Activated T-helper 17 cell treated with anti-CD3 and anti-CD28 coated beads, Interleukin-2, amount 50 U/mL, for 72 hours (primary cell): ENCODE data around the gene COL27A1. TPM values are rescaled to one million over a fixed set of nuclear protein-coding genes. Genes with fewer than 3 reads are reported as not detected.

Experiments used
- ATAC-seq: fragments of 150-1000 bp; cut with Tn5 transposase; replicated peaks from 2 replicates; pipeline ENCODE4 v1.10.0; 2021; ENCODE audit warnings: mild to moderate bottlenecking, moderate library complexity
- H3K27ac Mint-ChIP-seq: one replicate; pipeline ENCODE4 v1.8.0; 2022; ENCODE audit warnings: mixed read lengths
- H3K27me3 Mint-ChIP-seq: one replicate; pipeline ENCODE4 v1.8.0; 2022; ENCODE audit warnings: mixed read lengths
- H3K36me3 Mint-ChIP-seq: one replicate; pipeline ENCODE4 v1.8.0; 2022; ENCODE audit warnings: low read depth, mild to moderate bottlenecking, mixed read lengths
- H3K4me1 Mint-ChIP-seq: one replicate; pipeline ENCODE4 v1.8.0; 2022; ENCODE audit warnings: mixed read lengths
- H3K4me3 Mint-ChIP-seq: one replicate; pipeline ENCODE4 v1.8.0; 2022; ENCODE audit warnings: mild to moderate bottlenecking, mixed read lengths
- H3K9me3 Mint-ChIP-seq: one replicate; pipeline ENCODE4 v1.8.0; 2022; ENCODE audit warnings: mixed read lengths
- total RNA-seq, 2 donors: library from RNA; stranded (reverse); gene quantifications; one replicate each; pipeline ENCODE4 v1.2.3, GENCODE V29; 2022

The COL27A1 gene
- total RNA-seq, 2 donors from 2014 or later = 7.8 to 12.0 TPM

DNA sequence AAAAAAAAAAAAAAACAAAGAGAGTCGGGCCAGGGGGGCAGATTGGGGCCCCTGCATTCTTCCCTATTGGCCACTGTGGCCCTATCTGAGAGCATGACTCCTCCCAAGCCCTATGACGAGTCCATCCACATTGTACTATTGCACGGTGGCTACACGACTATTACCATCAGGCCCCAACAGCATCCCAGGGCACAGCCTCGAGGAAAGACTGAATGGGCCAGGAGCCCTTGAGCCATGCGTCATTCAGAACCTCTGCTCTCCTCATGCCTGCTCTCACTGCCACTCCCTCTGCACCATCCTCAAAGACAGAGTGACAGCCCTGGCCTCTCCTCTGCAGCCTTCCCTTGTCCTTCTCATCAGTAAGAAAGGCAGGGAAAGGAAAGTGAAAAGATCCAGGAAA is 147.4 kb downstream of the COL27A1 start:
- no peaks in the 10 kb centered on the region for H3K36me3 Mint-ChIP-seq
- no peaks in the 10 kb centered on the region for H3K27me3 Mint-ChIP-seq
- no peak for ATAC-seq
- no peak overlapping the region for H3K4me3 Mint-ChIP-seq
- no peaks in the 10 kb centered on the region for H3K4me1 Mint-ChIP-seq
- no peak overlapping the region for H3K27ac Mint-ChIP-seq
- no peaks in the 10 kb centered on the region for H3K9me3 Mint-ChIP-seq

DNA sequence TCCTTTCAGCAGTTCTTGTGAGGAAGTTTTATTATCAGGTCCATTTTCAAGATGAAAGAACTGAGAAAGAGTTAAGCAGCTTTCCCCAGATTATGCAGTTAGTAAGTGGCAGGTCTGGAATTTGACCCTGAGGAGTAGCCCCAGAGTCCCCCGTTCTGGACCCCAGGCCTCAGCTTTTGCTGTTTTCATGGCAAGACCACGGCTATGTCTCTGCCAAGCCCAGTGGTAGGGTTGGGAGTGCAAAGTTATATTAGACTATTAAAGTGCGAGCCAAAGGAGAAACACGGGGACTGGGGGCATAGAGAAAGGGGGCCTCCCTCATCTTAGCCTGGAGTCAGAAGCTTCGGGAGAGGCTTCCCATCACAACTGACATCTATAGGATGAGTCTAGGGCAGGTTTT is 148.2 kb downstream of the COL27A1 start:
- Mint-ChIP-seq H3K4me3 (no peak overlapping the region), H3K36me3 (no peaks in the 10 kb centered on the region), H3K4me1 (no peaks in the 10 kb centered on the region), H3K9me3 (no peaks in the 10 kb centered on the region), H3K27ac (no peak overlapping the region), H3K27me3 (no peaks in the 10 kb centered on the region)
- ATAC-seq = no peak

DNA sequence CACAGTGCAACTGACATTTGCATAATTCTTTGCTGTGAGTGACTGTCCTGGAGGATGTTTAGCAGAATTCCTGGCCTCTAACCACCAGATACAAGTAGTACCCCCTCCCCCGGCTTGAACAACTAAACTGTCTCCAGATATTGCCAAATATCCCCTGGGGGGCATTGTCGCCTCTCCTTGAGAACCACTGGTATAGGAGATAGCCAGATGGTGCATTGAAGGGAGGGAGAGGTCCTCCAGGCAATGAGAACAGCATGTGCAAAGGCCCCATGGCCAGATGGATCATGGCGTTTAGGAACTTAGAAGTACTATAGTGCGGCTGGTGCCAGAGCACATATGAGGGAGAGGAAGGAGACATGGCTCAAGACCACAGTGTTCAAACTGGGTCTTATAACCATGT is 148.6 kb downstream of the COL27A1 start:
- Mint-ChIP-seq H3K27me3 (no peaks in the 10 kb centered on the region), H3K36me3 (no peaks in the 10 kb centered on the region), H3K4me3 (no peak overlapping the region), H3K27ac (no peak overlapping the region), H3K9me3 (no peaks in the 10 kb centered on the region), H3K4me1 (no peaks in the 10 kb centered on the region)
- no peak for ATAC-seq

DNA sequence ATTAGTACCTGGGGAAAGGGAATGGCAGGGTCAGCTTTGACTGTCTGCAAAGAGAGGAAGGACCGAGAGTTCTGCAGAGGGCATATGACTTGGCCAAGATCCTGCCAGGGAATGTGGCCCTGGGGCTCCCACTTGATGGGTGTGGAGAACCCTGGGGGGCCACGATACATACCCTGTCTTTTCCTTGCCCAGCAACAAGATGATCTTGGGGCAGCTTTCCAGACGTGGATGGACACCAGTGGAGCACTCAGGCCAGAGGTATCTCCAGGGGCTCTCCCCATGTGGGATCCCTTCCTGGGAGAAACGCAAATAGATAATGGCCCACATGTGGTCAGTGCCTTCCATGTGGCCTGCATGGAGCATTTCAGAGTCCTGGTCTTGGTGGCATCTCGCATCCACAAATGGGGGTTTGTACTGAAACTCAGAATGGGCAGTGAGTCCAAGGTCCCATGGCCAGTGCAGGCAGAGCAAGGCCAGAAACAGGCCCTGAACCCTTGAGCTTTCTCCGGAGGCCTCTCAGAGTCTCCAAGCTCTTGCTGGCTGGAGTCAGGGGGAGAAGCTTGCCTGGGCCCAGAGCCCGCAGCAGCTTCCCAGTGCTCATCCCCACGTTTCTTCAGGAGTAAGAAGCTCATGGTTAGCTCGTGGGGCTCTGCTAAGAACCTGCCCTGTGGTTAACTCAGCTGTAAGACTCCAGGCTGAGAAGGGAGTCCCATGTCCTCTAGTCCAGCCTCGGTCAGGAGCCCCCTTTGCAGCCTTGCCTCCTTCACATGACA is 149.3 kb downstream of the COL27A1 start:
- Mint-ChIP-seq H3K27me3 (no peaks in the 10 kb centered on the region), H3K36me3 (no peaks in the 10 kb centered on the region), H3K27ac (no peak overlapping the region), H3K9me3 (no peaks in the 10 kb centered on the region), H3K4me1 (no peaks in the 10 kb centered on the region), H3K4me3 (no peak overlapping the region)
- no peak for ATAC-seq

DNA sequence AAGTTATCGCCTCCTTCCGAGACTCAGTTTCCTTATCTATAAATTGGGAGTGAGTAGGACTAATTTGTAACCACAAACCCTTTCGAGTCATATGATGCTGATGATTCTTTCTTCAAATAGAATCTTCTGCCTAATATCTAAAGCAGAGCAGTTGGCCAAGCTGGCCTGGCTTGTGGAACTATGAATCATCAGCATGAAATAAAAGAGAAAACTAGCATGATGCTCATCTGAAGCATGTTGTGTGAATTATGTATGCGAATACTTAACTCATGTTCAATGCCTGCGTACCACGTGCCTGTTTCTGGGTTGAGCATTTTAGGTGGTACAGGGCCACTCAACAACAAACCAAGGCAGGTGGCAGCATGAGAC is 152.5 kb downstream of the COL27A1 start:
- H3K4me1 Mint-ChIP-seq = no peaks in the 10 kb centered on the region
- H3K27ac Mint-ChIP-seq = no peak overlapping the region
- ATAC-seq = no peak
- no peak overlapping the region for H3K4me3 Mint-ChIP-seq
- H3K27me3 Mint-ChIP-seq = no peaks in the 10 kb centered on the region
- H3K9me3 Mint-ChIP-seq = no peaks in the 10 kb centered on the region
- H3K36me3 Mint-ChIP-seq = no peaks in the 10 kb centered on the region

DNA sequence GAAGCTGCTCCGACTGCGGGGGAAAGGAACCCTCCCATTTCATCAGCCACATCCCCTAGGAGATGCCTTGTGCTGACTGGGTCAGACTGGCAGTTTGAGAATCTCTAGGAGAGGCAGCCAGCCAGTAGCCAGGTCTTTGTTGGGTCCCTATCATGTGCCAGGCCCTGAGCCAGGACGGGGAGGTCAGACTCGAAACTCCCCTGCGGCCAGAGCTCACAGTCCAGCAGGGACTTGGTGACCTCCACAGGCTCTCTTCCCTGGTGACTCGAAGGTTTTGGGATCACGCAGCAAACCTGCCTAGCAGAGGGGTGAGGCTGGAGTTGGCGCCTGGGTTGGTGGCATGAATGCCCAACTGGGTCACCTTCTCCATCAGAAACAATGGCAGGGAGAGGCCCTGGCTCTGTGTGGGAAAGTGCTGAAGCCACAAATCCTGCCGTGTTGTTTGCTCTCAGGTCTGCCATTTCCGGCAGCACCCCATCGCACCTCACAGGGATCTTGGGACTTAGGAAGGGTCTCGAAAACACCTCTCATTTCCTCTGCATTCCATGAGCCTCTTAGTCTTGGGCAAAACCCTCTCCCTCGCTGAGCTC is 153.1 kb downstream of the COL27A1 start:
- Mint-ChIP-seq H3K27me3 (no peaks in the 10 kb centered on the region), H3K27ac (no peak overlapping the region), H3K4me1 (no peaks in the 10 kb centered on the region), H3K4me3 (no peak overlapping the region), H3K9me3 (no peaks in the 10 kb centered on the region), H3K36me3 (no peaks in the 10 kb centered on the region)
- no peak for ATAC-seq

DNA sequence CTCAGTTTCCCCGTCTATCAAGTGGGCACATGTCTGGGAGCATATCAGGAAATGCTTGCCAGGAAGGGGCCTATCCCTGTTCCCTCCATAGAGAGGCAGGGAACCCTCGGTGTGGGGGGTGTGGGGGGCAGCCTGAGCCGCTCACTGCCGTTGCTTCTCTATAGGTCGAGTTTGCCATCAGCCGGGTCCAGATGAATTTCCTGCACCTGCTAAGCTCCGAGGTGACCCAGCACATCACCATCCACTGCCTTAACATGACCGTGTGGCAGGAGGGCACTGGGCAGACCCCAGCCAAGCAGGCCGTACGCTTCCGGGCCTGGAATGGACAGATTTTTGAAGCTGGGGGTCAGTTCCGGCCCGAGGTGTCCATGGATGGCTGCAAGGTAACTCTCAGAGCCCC is 153.8 kb downstream of the COL27A1 start:
- no peaks in the 10 kb centered on the region for H3K36me3 Mint-ChIP-seq
- no peak overlapping the region for H3K4me3 Mint-ChIP-seq
- H3K27me3 Mint-ChIP-seq = no peaks in the 10 kb centered on the region
- H3K9me3 Mint-ChIP-seq = no peaks in the 10 kb centered on the region
- no peak for ATAC-seq
- no peaks in the 10 kb centered on the region for H3K4me1 Mint-ChIP-seq
- H3K27ac Mint-ChIP-seq = no peak overlapping the region

DNA sequence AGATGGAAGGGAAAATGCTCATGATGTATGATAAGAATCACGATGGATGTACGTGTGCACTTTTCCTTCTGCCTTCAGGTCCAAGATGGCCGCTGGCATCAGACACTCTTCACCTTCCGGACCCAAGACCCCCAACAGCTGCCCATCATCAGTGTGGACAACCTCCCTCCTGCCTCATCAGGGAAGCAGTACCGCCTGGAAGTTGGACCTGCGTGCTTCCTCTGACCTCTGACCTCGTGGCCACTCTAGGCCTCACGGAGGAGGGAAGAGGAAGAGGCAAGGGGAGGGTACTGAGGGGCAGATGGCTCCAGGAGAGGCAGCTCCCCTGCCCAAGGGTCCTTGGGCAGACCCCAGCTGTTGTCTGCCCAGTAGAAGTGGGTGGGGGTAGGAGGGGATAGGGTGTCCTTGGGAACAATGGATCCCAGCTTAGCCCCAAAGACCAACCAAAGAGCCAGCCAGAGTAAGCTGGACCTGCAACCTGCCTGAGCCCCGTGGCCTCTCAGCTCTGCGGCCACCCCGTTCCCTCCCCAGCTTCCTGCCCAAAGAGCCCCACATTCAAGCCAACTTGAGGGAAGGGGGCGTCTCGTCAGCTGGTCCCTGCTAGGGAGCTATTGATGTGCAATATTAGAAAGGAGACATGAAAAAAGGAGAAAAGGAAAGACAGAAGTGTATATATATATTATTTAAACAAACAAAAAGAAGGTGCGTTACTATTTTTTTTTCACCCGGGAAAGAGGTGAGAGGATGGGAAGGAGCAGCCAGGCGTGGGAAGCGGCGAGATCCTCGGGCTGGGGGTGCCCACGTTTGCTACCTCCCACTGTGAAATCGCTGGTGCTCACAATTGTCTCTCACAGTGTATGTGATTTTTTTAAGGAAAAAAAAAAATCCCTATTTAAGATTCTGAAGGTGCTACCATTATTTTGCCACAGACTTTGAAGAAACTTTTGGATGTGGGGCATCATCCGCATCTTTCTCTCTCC is 155.4 kb downstream of the COL27A1 start:
- H3K36me3 Mint-ChIP-seq = no peaks in the 10 kb centered on the region
- H3K27ac Mint-ChIP-seq = no peak overlapping the region
- no peaks in the 10 kb centered on the region for H3K9me3 Mint-ChIP-seq
- H3K4me3 Mint-ChIP-seq = no peak overlapping the region
- H3K4me1 Mint-ChIP-seq = no peaks in the 10 kb centered on the region
- ATAC-seq = no peak
- no peaks in the 10 kb centered on the region for H3K27me3 Mint-ChIP-seq

DNA sequence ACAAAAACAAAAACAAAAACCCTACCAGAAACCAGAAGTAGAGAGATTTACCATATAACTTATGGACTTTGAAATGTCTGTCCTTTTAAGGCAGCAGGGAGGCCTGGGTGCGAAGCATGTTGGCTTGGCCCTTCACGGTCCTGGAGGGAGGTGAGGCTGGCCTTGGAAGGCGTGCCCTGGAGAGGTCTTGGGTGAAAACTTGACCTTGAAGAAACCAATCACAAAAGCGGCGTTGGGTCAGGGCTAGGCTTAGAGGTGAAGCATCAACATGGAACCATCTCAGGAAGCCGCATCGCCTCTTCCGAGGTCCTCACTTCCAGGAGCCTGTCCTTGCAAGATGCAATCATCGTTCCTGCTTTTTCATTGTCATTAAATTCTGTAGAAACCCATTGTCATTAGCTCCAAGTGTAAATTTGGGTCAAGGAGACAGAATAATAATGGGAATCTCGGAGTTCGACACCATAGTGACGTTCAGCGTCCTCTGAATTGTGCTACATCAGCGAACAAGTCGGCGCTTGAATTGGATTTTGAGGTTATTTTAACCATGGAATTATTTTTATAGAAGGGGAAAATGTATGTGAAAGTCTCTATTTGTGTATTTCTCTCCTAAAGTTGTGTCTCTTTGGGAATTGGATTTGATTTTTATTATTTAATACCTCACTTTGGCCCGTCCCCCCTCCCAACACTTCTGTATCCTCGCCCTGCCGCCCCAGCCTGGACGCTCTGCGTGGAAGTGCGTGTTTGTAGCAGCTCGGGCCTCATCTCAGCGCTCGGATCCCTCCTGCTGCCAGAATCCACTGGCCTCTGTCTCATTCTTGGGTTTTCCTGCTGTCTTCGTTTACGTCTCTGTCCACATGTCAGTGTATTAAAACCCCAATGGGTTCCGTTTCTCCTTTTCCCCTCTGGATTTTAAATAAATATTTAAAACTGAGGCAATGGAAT is 156.5 kb downstream of the COL27A1 start:
- Mint-ChIP-seq H3K27ac (no peak overlapping the region), H3K27me3 (no peaks in the 10 kb centered on the region), H3K36me3 (no peaks in the 10 kb centered on the region), H3K4me3 (no peak overlapping the region), H3K4me1 (no peaks in the 10 kb centered on the region), H3K9me3 (no peaks in the 10 kb centered on the region)
- no peak for ATAC-seq

DNA sequence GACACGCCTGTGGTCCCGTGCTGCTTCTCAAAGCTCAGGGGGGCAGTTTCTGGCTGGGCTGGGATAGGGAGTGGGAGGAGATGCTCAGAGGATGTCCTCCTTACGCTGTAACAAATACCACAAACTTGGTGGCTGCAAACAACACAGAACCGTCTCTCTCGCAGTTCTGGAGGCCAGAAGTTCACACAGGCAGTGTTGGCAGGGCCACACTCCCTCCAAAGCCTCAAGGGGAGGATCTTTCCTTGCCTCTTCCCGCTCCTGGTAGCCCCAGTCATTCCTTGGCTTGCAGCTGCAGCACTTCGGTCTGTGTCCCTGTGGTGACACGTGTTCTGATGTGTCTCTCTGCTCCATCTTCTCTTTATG is 157.2 kb downstream of the COL27A1 start:
- Mint-ChIP-seq H3K4me3 (no peak overlapping the region), H3K27me3 (no peaks in the 10 kb centered on the region), H3K4me1 (no peaks in the 10 kb centered on the region), H3K9me3 (no peaks in the 10 kb centered on the region), H3K27ac (no peak overlapping the region), H3K36me3 (no peaks in the 10 kb centered on the region)
- ATAC-seq = no peak

DNA sequence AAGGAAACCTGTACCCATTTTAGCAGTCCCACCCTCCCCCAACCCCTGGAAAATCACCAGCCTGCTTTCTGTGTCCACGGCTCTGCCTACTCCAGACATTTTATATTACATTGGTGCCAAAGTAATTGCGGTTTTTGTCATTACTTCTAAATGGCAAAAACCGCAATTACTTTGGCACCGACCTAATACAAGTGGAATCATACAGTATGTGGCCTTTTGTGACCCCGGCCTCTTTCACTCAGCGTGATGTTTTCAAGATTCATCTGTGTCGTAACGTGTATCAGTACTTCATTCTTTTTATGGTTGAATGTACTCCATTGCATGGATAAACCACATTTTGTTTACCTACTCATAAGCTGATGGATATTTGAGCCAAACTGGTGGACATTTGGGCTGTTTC is 157.8 kb downstream of the COL27A1 start:
- Mint-ChIP-seq H3K4me3 (no peak overlapping the region), H3K9me3 (no peaks in the 10 kb centered on the region), H3K4me1 (no peaks in the 10 kb centered on the region), H3K36me3 (no peaks in the 10 kb centered on the region), H3K27ac (no peak overlapping the region), H3K27me3 (no peaks in the 10 kb centered on the region)
- ATAC-seq = no peak

DNA sequence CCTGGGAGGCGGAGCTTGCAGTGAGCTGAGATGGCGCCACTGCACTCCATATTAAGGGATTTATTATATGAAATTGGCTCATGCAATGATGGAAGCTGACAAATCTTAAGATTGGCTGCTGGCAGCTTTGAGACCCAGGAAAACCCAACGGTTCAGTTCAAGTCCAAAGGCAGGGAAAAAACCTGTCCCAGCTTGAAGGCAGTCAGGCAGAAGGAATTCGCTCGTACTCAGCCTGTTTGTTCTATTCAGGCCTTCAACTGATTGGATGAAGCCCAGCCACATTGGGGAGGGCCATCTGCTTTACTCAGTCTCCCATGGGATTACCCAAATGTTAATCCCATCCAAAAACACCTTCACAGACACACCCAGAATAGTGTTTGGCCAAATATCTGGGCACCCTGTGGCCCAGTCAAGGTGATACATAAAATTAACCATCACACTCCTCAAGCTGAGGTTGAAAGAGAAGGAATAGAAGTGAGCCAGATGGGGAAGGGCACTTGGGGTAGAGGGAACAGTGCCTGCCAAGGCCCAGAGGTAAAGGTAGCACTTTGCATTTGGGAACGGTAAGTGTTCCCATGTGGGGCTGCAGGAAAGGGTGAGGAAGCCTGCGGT is 159.0 kb downstream of the COL27A1 start:
- peaks cover 8% of the 10 kb centered on the region for H3K27me3 Mint-ChIP-seq

DNA sequence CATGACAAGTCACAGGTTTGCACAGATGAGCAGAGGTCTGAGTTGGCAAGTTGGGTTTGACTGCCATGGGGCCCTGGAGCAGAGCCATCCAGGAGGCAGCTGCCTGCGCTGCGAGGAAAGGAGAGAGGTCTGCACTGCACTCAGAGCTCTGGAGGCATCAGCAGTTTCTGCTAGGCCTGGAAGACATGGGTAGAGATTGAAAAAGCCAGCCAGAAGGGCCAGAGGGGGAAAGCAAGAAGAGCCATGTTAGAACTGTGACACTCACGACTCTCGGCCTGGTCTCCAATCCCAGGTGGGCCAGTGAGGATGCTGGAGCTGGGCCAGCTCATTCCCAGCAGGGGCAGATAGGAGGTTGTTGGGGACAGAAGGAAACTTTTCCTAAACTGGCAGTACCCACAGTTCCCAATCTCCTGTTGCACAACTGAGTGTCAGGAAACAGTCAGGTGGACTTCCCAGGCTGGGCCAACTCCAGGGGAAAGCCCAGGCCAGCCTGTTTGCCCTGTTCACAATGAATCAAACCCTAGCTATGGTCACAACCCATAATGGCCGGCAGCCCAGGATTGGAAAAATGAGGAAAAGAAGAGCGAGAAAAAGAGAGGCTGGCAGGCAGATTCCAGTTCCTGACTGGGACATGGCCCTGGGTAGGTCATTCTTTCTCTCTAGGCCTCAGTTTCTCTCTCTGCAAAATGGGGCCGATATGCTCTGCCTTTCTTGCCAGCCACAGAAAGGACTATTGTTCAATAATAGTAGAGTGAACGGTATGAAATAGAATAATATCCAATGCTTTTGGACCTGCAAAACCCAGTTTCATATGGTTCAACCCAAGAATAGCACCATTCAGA is 159.8 kb downstream of the COL27A1 start:
- Mint-ChIP-seq H3K27ac (no peak overlapping the region), H3K27me3 (peaks cover 12% of the 10 kb centered on the region), H3K36me3 (no peaks in the 10 kb centered on the region), H3K9me3 (no peaks in the 10 kb centered on the region), H3K4me3 (no peak overlapping the region), H3K4me1 (no peaks in the 10 kb centered on the region)
- ATAC-seq = no peak

More for the DNA sequence above, 159.0 kb downstream of the COL27A1 start:
- H3K27ac Mint-ChIP-seq = no peak overlapping the region
- H3K36me3 Mint-ChIP-seq = no peaks in the 10 kb centered on the region
- H3K9me3 Mint-ChIP-seq = no peaks in the 10 kb centered on the region
- no peaks in the 10 kb centered on the region for H3K4me1 Mint-ChIP-seq
- H3K4me3 Mint-ChIP-seq = no peak overlapping the region
- no peak for ATAC-seq
